Measurements from ENCODE around the gene TAF1C.
A peak's percentile ranks its signal among the peaks of the same experiment; 100 is the strongest.

The TAF1C gene

GRCh38 chr16:84212154-84212553, 25.3 kb upstream of the TAF1C start:
- peaks cover 2% of the 10 kb centered on the region; the same call in 1 of the 2 replicates for H4K20me1 ChIP-seq (ENCODE audit: insufficient read depth, low read length)
- H3K79me2 ChIP-seq (ENCODE audit: insufficient read depth, low read length): no peaks in the 10 kb centered on the region
- H3K4me3 ChIP-seq (ENCODE audit: low read depth in 1 of 2, low read length in 2 of 2): no peak overlapping the region
- H3K4me1 ChIP-seq (ENCODE audit: insufficient read depth, low read length): no peaks in the 10 kb centered on the region
- H3K36me3 ChIP-seq (ENCODE audit: insufficient read depth, low read length): no peaks in the 10 kb centered on the region
- ATAC-seq (ENCODE audit: insufficient read depth, low read depth) (no peak), DNase-seq (no peak)
- no peak overlapping the region for H3K27ac ChIP-seq (ENCODE audit: low read length)
- TF ChIP-seq CTCF (IDR thresholded peaks at IDR 0.05; ENCODE audit: borderline replicate concordance, extremely low read depth, low read length, poor library complexity, severe bottlenecking) (no peak), EZH2 (IDR thresholded peaks at IDR 0.05; ENCODE audit: borderline replicate concordance, low read depth, low read length, severe bottlenecking) (no peak)
- H3K4me2 ChIP-seq (ENCODE audit: insufficient read depth, low read length): no peak overlapping the region
- no peaks in the 10 kb centered on the region for H3K9me3 ChIP-seq (ENCODE audit: insufficient read depth, low read length, severe bottlenecking)
- H2AFZ ChIP-seq (ENCODE audit: low read depth, low read length): no peak overlapping the region
- no peaks in the 10 kb centered on the region for H3K27me3 ChIP-seq (ENCODE audit: insufficient read depth, low read length, poor library complexity)
- H3K9ac ChIP-seq (ENCODE audit: low read depth, low read length): no peak overlapping the region

GRCh38 chr16:84209989-84210388, 23.1 kb upstream of the TAF1C start:
- no peaks in the 10 kb centered on the region for H3K27me3 ChIP-seq (ENCODE audit: insufficient read depth, low read length, poor library complexity)
- H3K4me1 ChIP-seq (ENCODE audit: insufficient read depth, low read length): no peaks in the 10 kb centered on the region
- no peak overlapping the region for H3K27ac ChIP-seq (ENCODE audit: low read length)
- no peak overlapping the region for H3K9ac ChIP-seq (ENCODE audit: low read depth, low read length)
- H3K36me3 ChIP-seq (ENCODE audit: insufficient read depth, low read length): no peaks in the 10 kb centered on the region
- peaks cover 2% of the 10 kb centered on the region; the same call in 1 of the 2 replicates for H4K20me1 ChIP-seq (ENCODE audit: insufficient read depth, low read length)
- DNase-seq: no peak
- no peak overlapping the region for H2AFZ ChIP-seq (ENCODE audit: low read depth, low read length)
- no peak overlapping the region for H3K4me2 ChIP-seq (ENCODE audit: insufficient read depth, low read length)
- no peak overlapping the region for H3K4me3 ChIP-seq (ENCODE audit: low read depth in 1 of 2, low read length in 2 of 2)
- H3K79me2 ChIP-seq (ENCODE audit: insufficient read depth, low read length): no peaks in the 10 kb centered on the region
- ATAC-seq (ENCODE audit: insufficient read depth, low read depth): no peak
- TF ChIP-seq EZH2 (IDR thresholded peaks at IDR 0.05; ENCODE audit: borderline replicate concordance, low read depth, low read length, severe bottlenecking): no peak
- peak; percentile 24 for TF ChIP-seq CTCF (IDR thresholded peaks at IDR 0.05; ENCODE audit: borderline replicate concordance, extremely low read depth, low read length, poor library complexity, severe bottlenecking)
- no peaks in the 10 kb centered on the region for H3K9me3 ChIP-seq (ENCODE audit: insufficient read depth, low read length, severe bottlenecking)

GRCh38 chr16:84207879-84208278, 21.0 kb upstream of the TAF1C start:
- H2AFZ ChIP-seq (ENCODE audit: low read depth, low read length): no peak overlapping the region
- TF ChIP-seq CTCF (IDR thresholded peaks at IDR 0.05; ENCODE audit: borderline replicate concordance, extremely low read depth, low read length, poor library complexity, severe bottlenecking) (no peak), EZH2 (IDR thresholded peaks at IDR 0.05; ENCODE audit: borderline replicate concordance, low read depth, low read length, severe bottlenecking) (no peak)
- no peak overlapping the region for H3K27ac ChIP-seq (ENCODE audit: low read length)
- H3K9ac ChIP-seq (ENCODE audit: low read depth, low read length): no peak overlapping the region
- H3K79me2 ChIP-seq (ENCODE audit: insufficient read depth, low read length): no peaks in the 10 kb centered on the region
- no peak for ATAC-seq (ENCODE audit: insufficient read depth, low read depth)
- DNase-seq: no peak
- H3K36me3 ChIP-seq (ENCODE audit: insufficient read depth, low read length): no peaks in the 10 kb centered on the region
- H4K20me1 ChIP-seq (ENCODE audit: insufficient read depth, low read length): peaks cover 2% of the 10 kb centered on the region; the same call in 1 of the 2 replicates
- H3K4me1 ChIP-seq (ENCODE audit: insufficient read depth, low read length): no peaks in the 10 kb centered on the region
- no peaks in the 10 kb centered on the region for H3K9me3 ChIP-seq (ENCODE audit: insufficient read depth, low read length, severe bottlenecking)
- H3K4me2 ChIP-seq (ENCODE audit: insufficient read depth, low read length): no peak overlapping the region
- no peaks in the 10 kb centered on the region for H3K27me3 ChIP-seq (ENCODE audit: insufficient read depth, low read length, poor library complexity)
- no peak overlapping the region for H3K4me3 ChIP-seq (ENCODE audit: low read depth in 1 of 2, low read length in 2 of 2)

GRCh38 chr16:84207251-84207650, 20.4 kb upstream of the TAF1C start:
- no peaks in the 10 kb centered on the region for H3K79me2 ChIP-seq (ENCODE audit: insufficient read depth, low read length)
- H3K4me1 ChIP-seq (ENCODE audit: insufficient read depth, low read length): no peaks in the 10 kb centered on the region
- no peak for TF ChIP-seq EZH2 (IDR thresholded peaks at IDR 0.05; ENCODE audit: borderline replicate concordance, low read depth, low read length, severe bottlenecking)
- TF ChIP-seq CTCF (IDR thresholded peaks at IDR 0.05; ENCODE audit: borderline replicate concordance, extremely low read depth, low read length, poor library complexity, severe bottlenecking): no peak
- H3K9ac ChIP-seq (ENCODE audit: low read depth, low read length): no peak overlapping the region
- peaks cover 2% of the 10 kb centered on the region; the same call in 1 of the 2 replicates for H4K20me1 ChIP-seq (ENCODE audit: insufficient read depth, low read length)
- H3K4me2 ChIP-seq (ENCODE audit: insufficient read depth, low read length): no peak overlapping the region
- H3K4me3 ChIP-seq (ENCODE audit: low read depth in 1 of 2, low read length in 2 of 2): no peak overlapping the region
- no peak overlapping the region for H3K27ac ChIP-seq (ENCODE audit: low read length)
- no peaks in the 10 kb centered on the region for H3K9me3 ChIP-seq (ENCODE audit: insufficient read depth, low read length, severe bottlenecking)
- no peaks in the 10 kb centered on the region for H3K27me3 ChIP-seq (ENCODE audit: insufficient read depth, low read length, poor library complexity)
- no peak for DNase-seq
- ATAC-seq (ENCODE audit: insufficient read depth, low read depth): no peak
- H2AFZ ChIP-seq (ENCODE audit: low read depth, low read length): no peak overlapping the region
- no peaks in the 10 kb centered on the region for H3K36me3 ChIP-seq (ENCODE audit: insufficient read depth, low read length)

Measured in DND-41 (cell line).